ENCODE results near the gene TTC34. TPM values are rescaled to one million over a fixed set of nuclear protein-coding genes. Genes with fewer than 3 reads are reported as not detected.

The TTC34 gene
- total RNA-seq, 6 experiments from 2014 or later = 0.06 to 0.23 (median 0.18) TPM; not detected in 1

DNA sequence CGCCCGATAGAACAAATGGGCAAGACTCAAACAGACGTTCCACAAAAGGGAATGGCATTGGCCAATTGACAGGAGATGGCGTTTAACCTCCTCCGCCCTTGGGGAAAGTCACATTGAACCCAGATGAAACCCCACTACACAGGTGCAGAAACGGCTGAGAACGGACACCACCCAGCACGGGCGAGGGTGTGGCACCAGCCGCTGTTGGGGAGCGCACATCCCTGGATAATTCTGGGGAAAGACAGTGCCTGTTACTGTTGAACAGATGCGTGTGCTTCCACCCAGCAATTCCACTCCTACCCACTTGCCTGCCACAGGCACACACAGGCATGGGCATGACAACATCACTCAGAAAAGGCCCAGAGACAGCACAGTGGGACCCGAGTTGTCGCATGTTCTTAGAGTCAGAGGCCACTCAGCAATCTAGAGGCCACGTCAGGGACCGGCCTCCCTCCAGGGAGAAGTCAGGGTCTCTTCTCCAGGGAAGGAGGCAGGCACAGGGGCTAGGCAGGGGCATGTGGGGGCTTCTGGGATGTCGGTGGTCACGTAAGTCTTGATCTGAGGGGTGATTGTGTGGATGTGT, 199.7 kb downstream of the TTC34 start:
- Histone ChIP-seq H3K27ac (no peak overlapping the region), H3K4me3 (no peak overlapping the region), H3K4me1 (no peaks in the 10 kb centered on the region), H3K36me3 (no peaks in the 10 kb centered on the region), H3K27me3 (no peaks in the 10 kb centered on the region), H3K9me3 (no peaks in the 10 kb centered on the region)
- TF ChIP-seq, protein P1, sequence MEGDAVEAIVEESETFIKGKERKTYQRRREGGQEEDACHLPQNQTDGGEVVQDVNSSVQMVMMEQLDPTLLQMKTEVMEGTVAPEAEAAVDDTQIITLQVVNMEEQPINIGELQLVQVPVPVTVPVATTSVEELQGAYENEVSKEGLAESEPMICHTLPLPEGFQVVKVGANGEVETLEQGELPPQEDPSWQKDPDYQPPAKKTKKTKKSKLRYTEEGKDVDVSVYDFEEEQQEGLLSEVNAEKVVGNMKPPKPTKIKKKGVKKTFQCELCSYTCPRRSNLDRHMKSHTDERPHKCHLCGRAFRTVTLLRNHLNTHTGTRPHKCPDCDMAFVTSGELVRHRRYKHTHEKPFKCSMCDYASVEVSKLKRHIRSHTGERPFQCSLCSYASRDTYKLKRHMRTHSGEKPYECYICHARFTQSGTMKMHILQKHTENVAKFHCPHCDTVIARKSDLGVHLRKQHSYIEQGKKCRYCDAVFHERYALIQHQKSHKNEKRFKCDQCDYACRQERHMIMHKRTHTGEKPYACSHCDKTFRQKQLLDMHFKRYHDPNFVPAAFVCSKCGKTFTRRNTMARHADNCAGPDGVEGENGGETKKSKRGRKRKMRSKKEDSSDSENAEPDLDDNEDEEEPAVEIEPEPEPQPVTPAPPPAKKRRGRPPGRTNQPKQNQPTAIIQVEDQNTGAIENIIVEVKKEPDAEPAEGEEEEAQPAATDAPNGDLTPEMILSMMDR (IDR thresholded peaks at IDR 0.05) = no peak
- TF ChIP-seq POLR2A (IDR thresholded peaks at IDR 0.05) = no peak
- WGBS (ENCODE audit: insufficient coverage, low coverage, low lambda C conversion rate, missing lambda C conversion rate) = 83% methylated on average over 5 of the region's 18 CpGs
- no peak for ATAC-seq
- DNase-seq = peak in 1 of 3 donors; percentile 27
- intact Hi-C loops (cut with DNase I) = loop anchor here in 1 of 2 donors (10.0 kb wide), 1 partner anchor 167 kb away; no protein-coding TSS in a partner anchor

DNA sequence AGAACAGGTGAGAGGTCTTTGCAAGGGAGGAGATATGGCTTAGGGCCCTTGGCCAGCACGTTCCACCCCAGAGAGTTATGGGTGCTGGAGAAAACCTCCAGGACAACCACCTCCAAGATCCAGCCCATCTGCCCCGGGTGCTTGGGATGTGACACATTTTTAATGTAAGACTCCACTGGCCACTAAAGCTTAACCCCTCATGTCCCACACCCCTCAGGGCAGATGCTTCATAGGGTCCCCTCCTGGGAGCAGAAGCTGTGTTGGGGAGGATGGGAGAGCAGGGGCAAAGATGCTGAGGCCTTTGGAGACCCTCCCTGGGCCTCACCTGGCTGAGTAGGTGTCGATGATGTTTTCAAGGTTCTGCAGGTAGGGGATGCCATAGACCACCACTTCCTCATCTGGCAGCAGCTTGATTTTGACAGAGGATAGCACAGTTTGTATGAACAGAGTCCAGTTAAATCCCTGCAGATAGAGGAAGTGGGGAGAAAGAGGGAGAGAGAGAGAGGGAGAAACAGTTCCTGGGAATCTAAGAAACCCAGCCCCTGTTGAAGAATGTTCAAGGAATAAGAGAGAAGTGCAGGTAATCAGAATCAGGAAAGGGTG, 203.1 kb downstream of the TTC34 start:
- no CpG with 5 or more reads among the region's 3 CpGs for WGBS (ENCODE audit: insufficient coverage, low coverage, low lambda C conversion rate, missing lambda C conversion rate)
- DNase-seq = no peak
- TF ChIP-seq, protein P1 (IDR thresholded peaks at IDR 0.05) = no peak
- no peak for TF ChIP-seq POLR2A (IDR thresholded peaks at IDR 0.05)

DNA sequence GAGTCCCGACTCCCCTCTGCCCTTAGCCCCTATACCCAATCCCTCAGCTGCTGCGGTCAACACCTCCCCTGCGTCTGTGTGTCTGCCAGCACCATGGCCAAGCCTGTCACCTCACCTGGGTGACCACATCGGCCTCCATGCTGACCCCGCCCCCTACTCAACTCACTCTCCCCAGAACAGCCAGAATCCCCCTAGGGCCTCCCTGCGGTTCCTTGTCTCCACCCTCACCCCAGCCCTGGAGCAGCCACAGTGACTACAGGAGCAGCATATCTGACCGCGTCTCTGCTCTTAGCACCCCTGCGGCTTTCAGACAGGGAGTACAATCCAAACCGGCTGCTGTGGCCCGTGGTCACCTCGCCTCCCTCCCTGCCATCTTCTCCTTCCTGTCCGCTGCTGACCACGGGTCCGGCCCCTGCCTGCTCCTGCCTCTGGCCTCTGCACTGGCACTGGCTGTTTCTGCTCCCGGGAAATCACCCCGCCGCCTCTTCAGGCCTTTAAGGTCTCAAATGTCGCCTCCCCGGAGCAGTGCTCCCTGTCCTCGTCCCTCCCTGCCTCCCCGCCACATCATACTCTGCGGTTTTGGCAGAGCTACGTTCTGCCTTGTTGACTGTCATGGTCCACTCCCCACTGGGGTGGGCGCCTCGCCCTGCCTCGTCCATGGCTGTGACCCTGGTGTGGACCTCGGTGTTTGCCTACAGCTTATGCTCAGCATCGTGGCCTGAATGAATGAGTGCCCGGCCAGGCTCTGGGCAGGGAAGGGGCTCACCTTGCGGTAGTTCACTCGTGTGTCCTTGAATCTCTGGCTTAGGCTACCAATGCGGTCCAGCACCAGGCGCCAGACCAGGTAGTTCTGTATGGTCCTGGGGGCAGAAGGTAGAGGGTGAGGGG, 203.8 kb downstream of the TTC34 start:
- DNase-seq = peak in 2 of 3 donors; percentile 31 to 35
- Histone ChIP-seq H3K4me1 (no peaks in the 10 kb centered on the region), H3K27ac (no peak overlapping the region), H3K27me3 (no peaks in the 10 kb centered on the region), H3K9me3 (no peaks in the 10 kb centered on the region), H3K36me3 (no peaks in the 10 kb centered on the region), H3K4me3 (no peak overlapping the region)
- no peak for ATAC-seq
- TF ChIP-seq, protein P1 (IDR thresholded peaks at IDR 0.05) = no peak
- TF ChIP-seq POLR2A (IDR thresholded peaks at IDR 0.05) = no peak
- intact Hi-C loops (cut with DNase I) = no loop called here
- 61% methylated on average over 21 of the region's 34 CpGs for WGBS (ENCODE audit: insufficient coverage, low coverage, low lambda C conversion rate, missing lambda C conversion rate)

More for the DNA sequence above, 203.1 kb downstream of the TTC34 start:
- Histone ChIP-seq H3K27ac (no peak overlapping the region), H3K4me3 (no peak overlapping the region), H3K36me3 (no peaks in the 10 kb centered on the region), H3K9me3 (no peaks in the 10 kb centered on the region), H3K27me3 (no peaks in the 10 kb centered on the region), H3K4me1 (no peaks in the 10 kb centered on the region)
- intact Hi-C loops (cut with DNase I) = no loop called here
- ATAC-seq = no peak

DNA sequence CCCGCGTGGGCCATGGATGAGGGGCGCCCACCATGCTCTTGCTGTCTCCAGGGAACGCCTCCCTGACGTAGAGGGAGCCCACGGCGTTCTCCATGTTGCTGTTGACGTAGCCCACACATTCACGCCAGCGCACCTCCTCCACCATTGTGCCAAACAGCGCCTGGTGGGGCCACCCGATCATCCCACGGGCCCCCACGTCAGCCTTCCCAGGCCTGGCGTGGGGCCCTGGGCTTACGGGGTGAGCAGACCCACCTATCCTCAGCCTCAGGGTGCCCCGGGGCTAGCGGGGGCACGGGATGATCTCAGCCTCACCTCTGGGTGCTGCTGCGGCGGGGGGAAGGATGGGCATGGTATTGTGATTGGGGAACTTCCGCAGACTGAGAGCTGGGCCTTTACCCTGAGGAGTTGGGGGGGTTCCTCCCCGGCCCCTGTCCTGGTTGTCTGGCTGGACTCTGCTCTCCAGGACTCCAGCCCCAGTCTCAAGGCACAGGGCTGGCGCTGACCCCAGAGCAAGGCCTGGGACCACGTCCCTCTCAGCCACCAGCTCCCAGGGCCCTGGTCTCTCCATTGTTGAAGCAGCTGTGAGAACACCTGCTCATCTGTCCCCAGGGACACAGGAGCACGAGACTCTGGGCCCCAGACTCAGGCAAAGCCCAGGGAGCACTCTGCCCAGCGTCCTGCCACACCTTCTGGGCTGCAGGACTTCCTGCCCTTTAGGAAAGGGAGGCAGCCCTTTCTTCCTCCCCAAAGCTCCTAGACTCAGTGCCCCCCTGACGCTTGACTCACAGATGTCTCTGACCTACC, 204.8 kb downstream of the TTC34 start:
- Histone ChIP-seq H3K9me3 (no peaks in the 10 kb centered on the region), H3K27me3 (no peaks in the 10 kb centered on the region), H3K36me3 (no peaks in the 10 kb centered on the region), H3K4me1 (no peaks in the 10 kb centered on the region), H3K4me3 (no peak overlapping the region), H3K27ac (no peak overlapping the region)
- no peak for TF ChIP-seq POLR2A (IDR thresholded peaks at IDR 0.05)
- TF ChIP-seq, protein P1 (IDR thresholded peaks at IDR 0.05) = no peak
- DNase-seq (peak in 2 of 3 donors; percentile 32 to 49), ATAC-seq (no peak)
- intact Hi-C loops (cut with DNase I) = no loop called here
- 89% methylated on average over 15 of the region's 28 CpGs for WGBS (ENCODE audit: insufficient coverage, low coverage, low lambda C conversion rate, missing lambda C conversion rate)
